Measurements from ENCODE around the gene FOXC2.

DNA sequence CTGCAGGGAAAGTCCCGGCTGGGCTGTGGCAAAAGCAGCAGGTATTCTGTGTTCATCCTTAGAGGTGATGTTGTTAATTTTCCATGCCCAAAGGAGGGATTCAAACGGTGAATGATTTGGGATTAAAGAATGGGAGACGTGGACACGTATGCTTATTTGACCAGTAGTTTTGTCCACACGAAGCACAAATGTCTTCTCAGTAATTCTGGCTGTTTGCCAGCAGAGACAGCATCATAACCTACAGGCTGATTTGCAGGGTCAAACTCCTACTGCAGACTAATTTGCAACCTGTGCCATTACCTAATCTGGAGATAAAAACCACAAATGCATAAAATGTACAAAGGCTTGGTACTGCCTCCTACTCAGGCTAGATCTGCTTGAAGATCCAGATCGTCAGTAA lies 25.7 kb upstream of the FOXC2 start:
- TF ChIP-seq, protein P1, sequence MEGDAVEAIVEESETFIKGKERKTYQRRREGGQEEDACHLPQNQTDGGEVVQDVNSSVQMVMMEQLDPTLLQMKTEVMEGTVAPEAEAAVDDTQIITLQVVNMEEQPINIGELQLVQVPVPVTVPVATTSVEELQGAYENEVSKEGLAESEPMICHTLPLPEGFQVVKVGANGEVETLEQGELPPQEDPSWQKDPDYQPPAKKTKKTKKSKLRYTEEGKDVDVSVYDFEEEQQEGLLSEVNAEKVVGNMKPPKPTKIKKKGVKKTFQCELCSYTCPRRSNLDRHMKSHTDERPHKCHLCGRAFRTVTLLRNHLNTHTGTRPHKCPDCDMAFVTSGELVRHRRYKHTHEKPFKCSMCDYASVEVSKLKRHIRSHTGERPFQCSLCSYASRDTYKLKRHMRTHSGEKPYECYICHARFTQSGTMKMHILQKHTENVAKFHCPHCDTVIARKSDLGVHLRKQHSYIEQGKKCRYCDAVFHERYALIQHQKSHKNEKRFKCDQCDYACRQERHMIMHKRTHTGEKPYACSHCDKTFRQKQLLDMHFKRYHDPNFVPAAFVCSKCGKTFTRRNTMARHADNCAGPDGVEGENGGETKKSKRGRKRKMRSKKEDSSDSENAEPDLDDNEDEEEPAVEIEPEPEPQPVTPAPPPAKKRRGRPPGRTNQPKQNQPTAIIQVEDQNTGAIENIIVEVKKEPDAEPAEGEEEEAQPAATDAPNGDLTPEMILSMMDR (IDR thresholded peaks at IDR 0.05), result no peak
- no peak for TF ChIP-seq POLR2A (IDR thresholded peaks at IDR 0.05)

Measured in body of pancreas (tissue), 4 donors.